Measurements from ENCODE around the gene SAMD3.

Gene SAMD3

DNA sequence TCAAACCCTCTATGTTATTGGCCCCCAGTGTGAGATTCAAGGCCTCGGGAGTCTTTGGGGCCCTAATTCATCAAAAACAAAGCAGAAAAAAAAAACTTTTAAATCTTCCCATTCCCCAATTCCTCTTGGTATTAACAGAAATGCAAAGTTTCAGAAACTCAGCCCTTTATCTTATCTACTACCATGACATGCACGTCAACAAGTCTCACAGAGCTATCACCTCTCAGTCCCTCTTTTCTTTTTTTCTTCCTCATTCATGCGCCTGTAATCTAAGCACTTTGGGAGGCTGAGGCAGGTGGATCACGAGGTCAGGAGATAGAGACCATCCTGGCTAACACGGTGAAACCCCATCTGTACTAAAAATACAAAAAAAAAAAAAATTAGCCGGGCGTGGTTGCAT, 22.7 kb downstream of the SAMD3 start:
- TF ChIP-seq FOXP2 (optimal IDR thresholded peaks at IDR 0.05; ENCODE audit: borderline replicate concordance, extremely low read depth, extremely low read length, insufficient read depth) (no peak), POLR2AphosphoS5 (IDR thresholded peaks at IDR 0.05; ENCODE audit: low read depth, low read length) (no peak), TAF1 (IDR thresholded peaks at IDR 0.05; ENCODE audit: borderline replicate concordance, insufficient read depth, low read length) (no peak), SIN3A (IDR thresholded peaks at IDR 0.05; ENCODE audit: borderline replicate concordance, insufficient read depth, low read length) (no peak)
- TF ChIP-seq, protein P1, sequence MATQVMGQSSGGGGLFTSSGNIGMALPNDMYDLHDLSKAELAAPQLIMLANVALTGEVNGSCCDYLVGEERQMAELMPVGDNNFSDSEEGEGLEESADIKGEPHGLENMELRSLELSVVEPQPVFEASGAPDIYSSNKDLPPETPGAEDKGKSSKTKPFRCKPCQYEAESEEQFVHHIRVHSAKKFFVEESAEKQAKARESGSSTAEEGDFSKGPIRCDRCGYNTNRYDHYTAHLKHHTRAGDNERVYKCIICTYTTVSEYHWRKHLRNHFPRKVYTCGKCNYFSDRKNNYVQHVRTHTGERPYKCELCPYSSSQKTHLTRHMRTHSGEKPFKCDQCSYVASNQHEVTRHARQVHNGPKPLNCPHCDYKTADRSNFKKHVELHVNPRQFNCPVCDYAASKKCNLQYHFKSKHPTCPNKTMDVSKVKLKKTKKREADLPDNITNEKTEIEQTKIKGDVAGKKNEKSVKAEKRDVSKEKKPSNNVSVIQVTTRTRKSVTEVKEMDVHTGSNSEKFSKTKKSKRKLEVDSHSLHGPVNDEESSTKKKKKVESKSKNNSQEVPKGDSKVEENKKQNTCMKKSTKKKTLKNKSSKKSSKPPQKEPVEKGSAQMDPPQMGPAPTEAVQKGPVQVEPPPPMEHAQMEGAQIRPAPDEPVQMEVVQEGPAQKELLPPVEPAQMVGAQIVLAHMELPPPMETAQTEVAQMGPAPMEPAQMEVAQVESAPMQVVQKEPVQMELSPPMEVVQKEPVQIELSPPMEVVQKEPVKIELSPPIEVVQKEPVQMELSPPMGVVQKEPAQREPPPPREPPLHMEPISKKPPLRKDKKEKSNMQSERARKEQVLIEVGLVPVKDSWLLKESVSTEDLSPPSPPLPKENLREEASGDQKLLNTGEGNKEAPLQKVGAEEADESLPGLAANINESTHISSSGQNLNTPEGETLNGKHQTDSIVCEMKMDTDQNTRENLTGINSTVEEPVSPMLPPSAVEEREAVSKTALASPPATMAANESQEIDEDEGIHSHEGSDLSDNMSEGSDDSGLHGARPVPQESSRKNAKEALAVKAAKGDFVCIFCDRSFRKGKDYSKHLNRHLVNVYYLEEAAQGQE (IDR thresholded peaks at IDR 0.05; ENCODE audit: insufficient read depth in 1 of 2, low read depth in 2 of 2, low read length in 2 of 2): no peak

DNA sequence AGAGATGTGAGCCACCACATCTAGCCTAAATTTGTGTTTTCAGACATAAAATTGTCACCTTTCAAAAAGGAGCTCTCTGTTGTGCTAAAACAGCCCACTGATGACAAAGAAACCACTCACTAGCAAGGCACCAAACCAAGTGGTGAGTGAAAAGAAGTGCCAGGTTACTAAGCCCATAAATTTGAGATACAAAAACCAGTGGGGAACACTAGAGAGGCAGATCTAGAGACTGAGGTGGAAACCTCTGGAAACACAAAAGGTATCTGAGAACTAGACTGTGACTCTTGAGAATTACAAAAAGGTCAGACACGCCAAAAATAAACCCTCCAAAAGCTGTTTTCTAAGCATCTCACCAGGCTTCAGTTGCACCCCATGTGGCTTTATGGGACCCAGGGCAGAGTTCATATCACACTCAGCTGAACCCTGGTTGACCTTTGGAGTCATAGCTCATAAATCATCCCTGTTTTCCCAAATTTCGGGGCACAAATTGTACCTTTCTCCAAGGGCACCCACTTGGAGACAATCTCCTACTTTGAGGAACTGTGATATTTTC, 24.2 kb downstream of the SAMD3 start:
- TF ChIP-seq POLR2AphosphoS5 (IDR thresholded peaks at IDR 0.05; ENCODE audit: low read depth, low read length) (no peak), SIN3A (IDR thresholded peaks at IDR 0.05; ENCODE audit: borderline replicate concordance, insufficient read depth, low read length) (no peak)

DNA sequence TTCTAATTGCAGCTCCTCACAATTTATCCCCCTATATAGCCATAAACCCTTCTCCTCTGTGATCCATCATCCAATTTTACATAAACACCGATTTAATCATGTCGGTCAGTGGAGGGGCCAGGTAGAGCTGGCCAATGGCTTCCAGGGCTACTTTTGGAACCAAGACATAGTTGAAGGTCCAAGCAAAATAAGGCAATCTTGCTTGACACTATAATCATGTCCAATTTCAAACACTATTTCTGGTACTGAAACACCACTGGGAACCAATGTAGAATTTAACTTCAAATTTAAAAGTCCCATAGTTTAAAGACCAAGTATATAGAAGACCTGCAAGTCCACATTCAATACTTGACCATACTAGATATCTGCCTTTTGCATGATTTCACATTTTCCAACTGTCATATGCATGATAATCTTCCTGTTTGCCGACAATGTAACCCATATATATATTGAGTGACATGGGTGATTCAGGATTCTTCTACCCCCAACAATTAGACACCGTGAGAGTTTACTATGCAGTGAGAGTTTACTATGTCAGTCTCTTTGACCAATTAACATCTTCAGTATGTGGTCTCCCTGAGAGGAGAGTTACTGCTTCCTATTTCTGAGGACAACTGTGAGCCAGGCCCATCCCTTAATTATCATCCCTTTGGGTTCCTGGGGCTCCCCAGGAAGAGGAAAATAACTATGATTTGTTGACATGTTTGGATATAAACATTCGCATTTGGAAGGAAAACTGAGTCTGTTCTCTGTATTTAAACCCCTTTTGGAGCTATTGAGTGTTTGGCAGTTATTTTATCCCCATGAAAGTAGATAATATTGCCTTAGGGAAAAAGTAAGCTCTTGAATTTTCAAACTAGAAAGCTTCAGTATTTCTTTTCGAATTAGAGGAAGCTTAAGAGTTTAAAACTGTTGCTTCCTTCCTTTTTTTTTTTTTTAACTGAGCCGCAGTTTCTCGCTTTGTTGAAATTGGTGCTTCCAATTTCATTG, 31.8 kb downstream of the SAMD3 start:
- TF ChIP-seq SIN3A (IDR thresholded peaks at IDR 0.05; ENCODE audit: borderline replicate concordance, insufficient read depth, low read length) (no peak), TAF1 (IDR thresholded peaks at IDR 0.05; ENCODE audit: borderline replicate concordance, insufficient read depth, low read length) (no peak), FOXP2 (optimal IDR thresholded peaks at IDR 0.05; ENCODE audit: borderline replicate concordance, extremely low read depth, extremely low read length, insufficient read depth) (no peak), POLR2AphosphoS5 (IDR thresholded peaks at IDR 0.05; ENCODE audit: low read depth, low read length) (no peak)
- TF ChIP-seq, protein P1 (IDR thresholded peaks at IDR 0.05; ENCODE audit: insufficient read depth in 1 of 2, low read depth in 2 of 2, low read length in 2 of 2): no peak

DNA sequence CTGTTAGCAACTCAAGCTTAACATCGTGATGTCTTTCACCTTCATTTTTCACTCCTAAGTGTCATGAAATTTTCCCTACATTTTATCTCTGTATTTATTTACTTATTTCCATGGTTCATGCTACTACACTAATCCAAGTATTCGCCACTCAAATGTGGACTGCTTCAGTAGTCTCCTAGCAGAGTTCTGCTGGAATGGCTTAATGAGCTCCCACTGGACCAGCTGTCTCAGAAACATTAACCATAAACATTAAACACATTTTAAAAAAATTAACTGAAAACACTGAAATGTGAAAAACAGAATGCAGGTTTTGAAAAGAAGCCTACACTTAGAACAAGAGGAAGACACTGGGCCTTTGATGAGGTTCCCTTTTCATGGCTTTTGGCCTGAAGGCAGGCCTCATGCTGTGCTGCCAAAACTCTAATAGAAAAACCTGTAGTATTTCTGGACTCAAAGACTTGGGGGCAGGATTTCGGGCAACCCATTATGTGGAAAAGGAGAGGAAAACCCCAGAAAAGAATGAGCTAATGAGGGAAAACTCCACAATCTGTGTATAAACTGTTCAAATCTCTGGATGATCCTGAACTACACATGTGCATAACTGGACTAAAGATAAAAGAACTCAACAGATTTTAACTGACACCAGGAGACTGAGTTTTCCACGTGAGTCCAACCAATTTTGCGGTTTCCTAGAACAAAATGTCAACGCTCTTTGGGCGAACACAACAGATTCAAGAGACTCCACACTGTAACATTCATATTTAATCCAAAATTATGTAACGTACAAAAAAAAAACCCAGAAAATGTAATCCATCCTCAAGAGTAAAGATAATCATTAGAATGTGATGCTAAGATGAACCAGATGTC, 33.0 kb downstream of the SAMD3 start:
- TF ChIP-seq TAF1 (IDR thresholded peaks at IDR 0.05; ENCODE audit: borderline replicate concordance, insufficient read depth, low read length): no peak
- TF ChIP-seq POLR2AphosphoS5 (IDR thresholded peaks at IDR 0.05; ENCODE audit: low read depth, low read length): no peak
- TF ChIP-seq, protein P1 (IDR thresholded peaks at IDR 0.05; ENCODE audit: insufficient read depth in 1 of 2, low read depth in 2 of 2, low read length in 2 of 2): no peak
- no peak for TF ChIP-seq SIN3A (IDR thresholded peaks at IDR 0.05; ENCODE audit: borderline replicate concordance, insufficient read depth, low read length)
- no peak for TF ChIP-seq FOXP2 (optimal IDR thresholded peaks at IDR 0.05; ENCODE audit: borderline replicate concordance, extremely low read depth, extremely low read length, insufficient read depth)

DNA sequence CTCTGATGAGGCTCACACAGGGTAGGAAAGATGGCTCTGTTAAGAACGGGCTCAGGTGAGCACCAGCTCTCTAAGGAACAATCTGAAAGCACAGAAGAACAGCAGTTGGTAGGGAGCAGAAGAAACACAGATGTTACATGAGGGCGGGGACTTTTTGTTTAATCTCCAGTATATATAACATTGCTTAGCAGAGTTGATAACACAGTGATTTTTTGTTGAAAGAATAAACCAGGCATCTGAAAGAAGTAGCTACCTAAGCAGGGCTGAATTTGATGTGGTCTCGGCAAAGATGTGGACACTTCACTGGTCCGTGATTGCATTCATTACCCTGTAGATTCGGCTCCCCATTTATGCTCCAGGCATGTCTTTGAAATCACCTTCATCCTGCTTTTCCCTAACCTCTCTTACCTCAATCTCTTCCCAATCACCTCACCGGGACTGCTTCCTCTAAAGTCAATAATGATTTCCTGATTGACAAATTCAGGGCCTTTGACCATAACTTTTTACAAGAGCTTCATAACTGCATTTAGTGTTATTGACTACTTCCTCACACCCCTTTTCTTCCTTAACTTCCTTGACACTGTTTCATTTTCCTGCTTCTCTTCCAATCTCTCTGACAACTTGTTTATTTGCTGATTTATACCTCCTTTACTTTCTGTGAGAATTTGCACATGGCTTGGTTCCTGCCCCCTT, 34.4 kb downstream of the SAMD3 start:
- no peak for TF ChIP-seq FOXP2 (optimal IDR thresholded peaks at IDR 0.05; ENCODE audit: borderline replicate concordance, extremely low read depth, extremely low read length, insufficient read depth)
